HG02642 (cell line): ENCODE results near the gene GALNT10.

Experiments used
- ATAC-seq: cut with Tn5 transposase; IDR thresholded peaks from one replicate; pipeline ENCODE4 v1.9.1; 2021; ENCODE audit warnings: mild to moderate bottlenecking; ENCODE audit not compliant: unreplicated experiment, poor library complexity

The GALNT10 gene

DNA sequence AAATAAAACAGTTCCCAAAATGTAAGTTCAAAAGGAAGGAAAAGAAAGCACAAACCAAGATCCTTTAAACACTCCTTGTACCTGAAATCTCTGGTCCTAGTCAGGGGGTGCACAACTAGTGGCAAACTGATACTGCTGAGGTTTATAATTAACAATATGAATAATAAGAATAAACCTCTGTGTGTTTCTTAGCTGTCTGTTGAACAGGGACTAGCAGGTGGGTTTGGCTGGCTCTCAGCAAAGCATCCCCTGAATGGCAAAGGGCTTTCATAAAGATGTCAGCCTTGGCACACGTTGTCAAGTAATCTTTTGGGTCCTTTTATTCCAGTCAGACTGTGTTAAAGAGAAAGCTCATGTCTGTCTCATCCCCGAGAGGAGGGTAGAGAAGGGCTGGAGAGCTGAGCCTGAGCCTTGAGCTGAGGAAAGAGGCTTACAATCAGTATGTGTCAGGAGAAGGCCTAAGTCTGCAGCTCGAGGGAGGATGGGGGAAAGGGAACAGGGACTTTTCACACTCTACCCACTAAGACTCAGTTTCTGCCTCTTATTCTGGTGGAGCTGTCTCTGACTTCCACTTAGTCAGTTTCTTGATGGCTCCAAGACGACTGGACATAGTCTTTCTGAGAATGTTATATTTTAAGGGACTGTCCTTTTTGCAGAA lies 123.0 kb downstream of the GALNT10 start:
- ATAC-seq: no peak

DNA sequence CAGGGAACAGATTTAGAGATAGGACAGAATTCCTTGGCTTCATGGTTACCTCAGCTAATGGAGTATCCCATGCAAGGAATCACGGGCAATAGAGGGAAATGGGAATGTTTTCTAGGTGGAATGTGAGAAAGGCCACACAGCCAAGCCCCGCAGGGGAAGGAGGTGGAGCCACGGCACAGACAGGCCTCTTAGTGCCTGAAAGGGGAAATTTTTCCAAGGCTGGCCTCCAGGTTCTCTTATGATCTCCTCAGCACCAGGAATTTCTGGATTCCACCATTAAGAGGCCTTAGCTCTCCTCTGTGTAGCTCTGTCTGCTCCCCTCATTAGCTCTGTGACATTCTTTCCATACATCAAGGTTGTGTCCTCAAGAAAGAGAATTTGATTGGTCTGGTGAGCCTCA lies 124.7 kb downstream of the GALNT10 start:
- no peak for ATAC-seq

- no peak for ATAC-seq
These were observed 125.2 kb downstream of the GALNT10 start for GRCh38 chr5:154315756-154316155.

DNA sequence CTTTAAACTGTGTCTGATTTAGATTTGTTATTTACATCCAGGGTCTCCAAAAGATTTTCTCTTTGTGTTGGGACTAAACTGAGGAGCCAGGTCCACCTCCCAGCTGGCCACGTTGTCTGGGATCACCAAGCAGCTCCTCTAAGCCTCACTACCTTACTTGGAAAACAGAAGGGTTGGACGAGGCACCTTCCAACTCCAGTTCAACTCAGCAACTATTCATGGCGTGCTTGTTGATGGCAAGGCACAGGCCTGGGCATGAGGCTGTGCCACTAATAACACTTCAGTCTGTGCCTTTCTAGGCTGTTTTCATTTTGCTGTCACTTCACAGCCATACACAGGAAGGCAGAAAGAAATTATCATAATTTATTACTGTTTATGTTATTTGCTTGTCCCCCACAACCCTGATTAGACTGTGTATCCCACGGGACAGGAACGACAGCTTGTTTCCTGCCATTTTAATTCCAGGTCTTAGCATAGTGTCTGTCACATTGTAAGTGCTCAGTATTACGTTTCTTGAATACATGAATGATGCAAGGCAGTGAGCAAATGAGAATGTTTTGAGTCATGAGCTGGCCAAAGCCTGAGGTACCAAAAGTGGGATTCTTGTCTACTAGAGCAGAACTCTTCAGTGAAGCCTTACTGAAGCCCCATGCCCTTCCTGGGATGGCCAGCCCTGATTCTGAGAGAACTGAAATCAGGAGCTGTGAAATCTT lies 125.8 kb downstream of the GALNT10 start:
- ATAC-seq: no peak

- ATAC-seq: no peak
These were observed 127.4 kb downstream of the GALNT10 start for GRCh38 chr5:154317916-154318315.

GRCh38 chr5:154318691-154319090 lies 128.2 kb downstream of the GALNT10 start:
- no peak for ATAC-seq

DNA sequence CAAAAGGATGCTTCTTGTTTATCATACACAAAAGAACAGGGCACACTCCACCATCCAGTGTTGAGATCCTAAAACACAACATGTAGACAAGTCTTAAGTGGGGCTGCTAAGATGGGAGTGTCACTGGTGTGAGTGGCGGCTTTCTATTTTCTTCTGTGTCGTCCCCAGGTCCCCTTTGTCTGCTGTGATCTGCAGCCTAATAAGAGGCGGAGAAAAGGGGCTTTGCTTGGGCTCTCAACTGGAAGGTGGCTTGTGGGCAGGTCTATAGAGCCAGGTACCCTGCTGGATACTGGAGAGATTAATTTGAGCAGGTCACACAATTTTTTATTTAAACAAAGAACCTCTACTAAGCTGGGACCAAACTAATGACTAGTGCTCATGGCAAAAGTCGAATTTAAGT lies 129.2 kb downstream of the GALNT10 start:
- ATAC-seq: no peak

- no peak for ATAC-seq
These were observed 129.9 kb downstream of the GALNT10 start for GRCh38 chr5:154320224-154321089.

GRCh38 chr5:154321546-154321945 lies 131.0 kb downstream of the GALNT10 start:
- ATAC-seq: no peak

- no peak for ATAC-seq
These were observed 133.5 kb downstream of the GALNT10 start for GRCh38 chr5:154324033-154324432.

- no peak for ATAC-seq
These were observed 135.0 kb downstream of the GALNT10 start for GRCh38 chr5:154325566-154325965.

DNA sequence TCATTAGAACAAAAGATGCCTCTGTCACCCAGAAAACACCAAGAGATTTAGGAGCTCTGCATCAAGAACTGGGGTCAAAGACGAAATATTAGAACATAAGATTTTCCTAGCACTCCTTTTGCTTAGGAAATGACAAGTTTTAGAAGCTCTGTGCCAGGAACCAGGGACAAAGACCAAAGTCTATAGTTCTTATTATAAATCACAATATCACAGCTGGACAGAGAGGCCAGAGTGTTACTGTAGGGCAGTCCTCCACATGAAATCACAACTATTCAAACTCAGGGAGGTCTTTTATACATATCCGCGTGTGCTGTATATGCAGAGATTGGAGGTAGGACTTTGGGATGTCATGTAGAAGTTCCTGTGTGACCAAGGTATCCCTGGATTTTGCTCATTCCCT lies 138.5 kb downstream of the GALNT10 start:
- no peak for ATAC-seq

- no peak for ATAC-seq
These were observed 139.0 kb downstream of the GALNT10 start for GRCh38 chr5:154329519-154330040.

DNA sequence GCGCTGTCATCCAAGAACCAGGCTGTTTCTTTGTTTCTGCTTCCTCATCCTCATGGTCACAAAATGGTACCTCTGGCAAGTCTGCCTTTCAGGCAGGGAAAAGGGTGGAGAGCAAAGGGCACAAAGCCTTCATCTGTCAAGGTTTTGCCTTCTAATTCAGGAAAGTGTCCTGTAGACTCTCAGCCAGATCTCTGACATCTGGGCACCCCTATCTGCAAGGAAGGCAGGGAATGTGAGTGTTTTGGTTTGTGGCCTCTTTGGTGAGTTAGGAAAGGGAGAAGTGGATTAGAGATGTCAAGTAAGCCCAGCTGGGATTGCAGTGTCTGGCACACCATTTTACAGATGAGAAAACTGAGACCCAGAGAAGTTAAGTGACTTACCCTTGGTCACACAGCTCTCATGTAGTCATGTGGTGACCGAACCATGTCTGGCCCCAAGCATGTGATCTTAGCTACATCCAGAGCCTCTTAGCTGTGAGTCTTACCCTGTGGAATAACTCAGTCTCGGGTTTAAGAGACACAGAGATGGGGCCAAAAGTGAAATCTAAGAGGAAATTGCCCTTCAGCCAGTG lies 139.6 kb downstream of the GALNT10 start:
- no peak for ATAC-seq

DNA sequence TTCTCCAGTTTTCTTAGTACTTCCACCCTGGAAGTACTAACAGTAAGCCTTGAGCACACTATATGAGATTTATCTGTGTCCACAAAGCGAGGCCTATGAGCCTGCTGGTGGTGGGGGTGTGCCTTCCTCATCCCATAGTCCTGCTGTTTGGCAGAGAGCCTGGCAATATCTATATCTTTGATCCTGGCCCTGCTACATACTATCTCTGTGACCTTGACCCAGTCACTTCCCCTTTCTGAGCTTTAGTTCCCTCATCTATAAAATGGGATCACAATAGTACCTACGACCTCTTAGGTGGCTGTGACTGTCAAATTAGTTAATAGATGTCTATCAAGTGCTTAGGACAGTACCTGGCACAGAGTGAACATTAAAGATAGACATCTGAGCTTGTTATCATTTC lies 140.7 kb downstream of the GALNT10 start:
- ATAC-seq: no peak

DNA sequence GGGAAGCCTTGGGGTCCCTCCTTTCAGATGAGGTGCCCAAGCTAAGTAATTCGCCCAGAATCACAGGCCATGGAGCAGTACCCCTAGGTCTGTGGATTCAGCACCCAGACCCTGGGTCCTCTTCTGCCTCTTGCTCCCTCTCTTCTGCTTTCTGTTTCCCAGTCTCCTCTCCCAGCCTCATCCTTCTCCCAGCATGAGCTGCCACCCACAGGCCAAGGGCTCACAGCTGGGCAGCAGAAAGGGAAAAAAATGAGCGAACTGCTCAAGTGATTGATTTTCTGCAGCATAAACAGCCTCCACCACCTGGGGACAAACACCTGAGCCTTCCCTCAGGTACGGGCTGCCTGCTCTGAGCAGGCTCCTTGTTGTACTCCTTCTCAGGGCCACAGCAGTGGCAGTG lies 141.4 kb downstream of the GALNT10 start:
- no peak for ATAC-seq

- no peak for ATAC-seq
These were observed 141.9 kb downstream of the GALNT10 start for GRCh38 chr5:154332451-154332850.

DNA sequence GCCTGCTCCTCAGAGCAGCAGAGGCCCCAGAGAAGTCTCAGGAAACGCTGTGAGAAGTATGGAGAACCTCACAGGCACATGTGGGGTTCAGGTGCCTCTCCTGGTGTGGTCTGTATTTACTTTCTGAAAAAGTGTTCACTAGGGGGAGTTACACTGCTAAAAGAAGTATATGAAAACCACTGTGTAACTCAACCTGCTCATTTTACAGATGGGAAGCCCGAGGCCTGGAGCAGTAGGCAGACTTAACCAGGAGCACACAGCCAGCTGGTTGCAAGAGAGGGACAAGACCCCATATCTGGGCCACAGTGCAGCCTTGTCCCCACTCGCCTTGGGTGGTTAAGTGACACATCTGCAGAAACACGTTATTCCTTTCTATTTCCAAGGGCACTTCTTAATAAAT lies 142.5 kb downstream of the GALNT10 start:
- no peak for ATAC-seq

- ATAC-seq: no peak
These were observed 144.0 kb downstream of the GALNT10 start for GRCh38 chr5:154334406-154335064.

- ATAC-seq: no peak
These were observed 144.5 kb downstream of the GALNT10 start for GRCh38 chr5:154335065-154335448.
